ENCODE results near the gene TACR1.
"Not testable (repeated sequence)": the region's sequence is repeated elsewhere in the genome, so short reads cannot be mapped to it uniquely, and the experiment has no call there.

TACR1 gene

GRCh38 chr2:75199428-75200011, at the start of gene TACR1:
TACR1 (minus strand) TSS chr2:75199520; CDS start chr2:75198934, 586 bp downstream.
- DNase-seq: peak; percentile 29

GRCh38 chr2:75248581-75248980, 49.3 kb upstream of the TACR1 start:
- not testable (repeated sequence) for DNase-seq

GRCh38 chr2:75246441-75247167, 47.3 kb upstream of the TACR1 start:
- no peak for DNase-seq

GRCh38 chr2:75243219-75243618, 43.9 kb upstream of the TACR1 start:
- DNase-seq: no peak

- no peak for DNase-seq
Observed at GRCh38 chr2:75241696-75242095, 42.4 kb upstream of the TACR1 start.

- DNase-seq: no peak
Observed at GRCh38 chr2:75238670-75239330, 39.5 kb upstream of the TACR1 start.

- no peak for DNase-seq
Observed at GRCh38 chr2:75237296-75237695, 38.0 kb upstream of the TACR1 start.

- no peak for DNase-seq
Observed at GRCh38 chr2:75233965-75234364, 34.6 kb upstream of the TACR1 start.

GRCh38 chr2:75226617-75227016, 27.3 kb upstream of the TACR1 start:
- DNase-seq: no peak

- no peak for DNase-seq
Observed at GRCh38 chr2:75226099-75226498, 26.8 kb upstream of the TACR1 start.

GRCh38 chr2:75224636-75225094, 25.3 kb upstream of the TACR1 start:
- no peak for DNase-seq

- no peak for DNase-seq
Observed at GRCh38 chr2:75222527-75222926, 23.2 kb upstream of the TACR1 start.

- no peak for DNase-seq
Observed at GRCh38 chr2:75221862-75222261, 22.5 kb upstream of the TACR1 start.

GRCh38 chr2:75219213-75219612, 19.9 kb upstream of the TACR1 start:
- DNase-seq: not testable (repeated sequence)

- no peak for DNase-seq
Observed at GRCh38 chr2:75211266-75211770, 12.0 kb upstream of the TACR1 start.

- no peak for DNase-seq
Observed at GRCh38 chr2:75210409-75210808, 11.1 kb upstream of the TACR1 start.

- DNase-seq: no peak
Observed at GRCh38 chr2:75208738-75209137, 9.4 kb upstream of the TACR1 start.

GRCh38 chr2:75204833-75205232, 5.5 kb upstream of the TACR1 start:
- DNase-seq: no peak

- no peak for DNase-seq
Observed at GRCh38 chr2:75202359-75202758, 3.0 kb upstream of the TACR1 start.

- DNase-seq: no peak
Observed at GRCh38 chr2:75200140-75201096, 1.1 kb upstream of the TACR1 start.

GRCh38 chr2:75195076-75195691, 4.1 kb downstream of the TACR1 start:
- no peak for DNase-seq

- no peak for DNase-seq
Observed at GRCh38 chr2:75194184-75194868, 5.0 kb downstream of the TACR1 start.
